Natural killer cell (primary cell): ENCODE data around the gene TBCD. TPM values are rescaled to one million over a fixed set of nuclear protein-coding genes. Genes with fewer than 3 reads are reported as not detected.

Experiments
- ATAC-seq, 3 donors: fragments of 150-1000 bp in 2 of 3; fragments of 200-7000 bp in 1 of 3; cut with Tn5 transposase; 1 replicate in 1 of 3; 2 replicates in 2 of 3; pipeline ENCODE4 v1.10.0; 2021; ENCODE audit warnings: mild to moderate bottlenecking in 2 of 3, moderate library complexity in 2 of 3
- DNase-seq, 2 donors: peaks; one replicate each; pipeline versions ENCODE4 v3.0.0 to v3.0.0-alpha.2; 2013 to 2021; ENCODE audit warnings: mixed read lengths in 1 of 2
- H3K27ac ChIP-seq: one replicate; pipeline ENCODE4 v1.5.1; 2013; ENCODE audit warnings: mild to moderate bottlenecking, low read length
- H3K27me3 ChIP-seq: one replicate; pipeline ENCODE4 v1.6.1; 2013; ENCODE audit warnings: low read length; ENCODE audit not compliant: control insufficient read depth, insufficient read depth
- H3K36me3 ChIP-seq: one replicate; pipeline ENCODE4 v1.6.1; 2013; ENCODE audit warnings: low read length; ENCODE audit not compliant: control insufficient read depth, insufficient read depth
- H3K4me1 ChIP-seq: one replicate; pipeline ENCODE4 v1.6.1; 2013; ENCODE audit warnings: low read length; ENCODE audit not compliant: control insufficient read depth, insufficient read depth
- H3K4me3 ChIP-seq: one replicate; pipeline ENCODE4 v1.5.1; 2013; ENCODE audit warnings: low read length
- H3K9me3 ChIP-seq: one replicate; pipeline ENCODE4 v1.6.1; 2013; ENCODE audit warnings: low read length; ENCODE audit not compliant: control insufficient read depth, insufficient read depth
- H3K27ac Mint-ChIP-seq, 2 donors: one replicate each; pipeline ENCODE4 v1.8.0; 2022; ENCODE audit warnings: mild to moderate bottlenecking in 2 of 2, mixed read lengths in 2 of 2, moderate library complexity in 1 of 2
- H3K27me3 Mint-ChIP-seq, 2 donors: one replicate each; pipeline ENCODE4 v1.8.0; 2022; ENCODE audit warnings: low read depth in 2 of 2, mixed read lengths in 2 of 2
- H3K36me3 Mint-ChIP-seq: one replicate; pipeline ENCODE4 v1.8.0; 2022; ENCODE audit warnings: mixed read lengths
- H3K4me1 Mint-ChIP-seq, 2 donors: one replicate each; pipeline ENCODE4 v1.8.0; 2022; ENCODE audit warnings: mixed read lengths in 2 of 2
- H3K4me3 Mint-ChIP-seq: one replicate; pipeline ENCODE4 v1.8.0; 2022; ENCODE audit warnings: mild to moderate bottlenecking, moderate library complexity, mixed read lengths
- H3K9me3 Mint-ChIP-seq, 2 donors: one replicate each; pipeline ENCODE4 v1.8.0; 2022; ENCODE audit warnings: mixed read lengths in 2 of 2
- WGBS: methylation state at CpG from one replicate; pipeline ENCODE4 v1.1.7; 2013; ENCODE audit warnings: missing lambda C conversion rate; ENCODE audit not compliant: insufficient coverage; 5-methylcytosine and 5-hydroxymethylcytosine counted together
- intact Hi-C: fragments of 100-400 bp; cut with micrococcal nuclease; formaldehyde crosslinking; loops from one replicate; pipeline ENCODE4 v1.14.2; 2022
- total RNA-seq, 4 donors: library from RNA; stranded (reverse); fragments of 120-200 nt in 1 of 4; gene quantifications; one replicate each; pipeline versions ENCODE4 v1.2.3 to v1.2.4, GENCODE V29; 2013 to 2022
- TF ChIP-seq, protein P1 (sequence below): fragments of 200-600 bp; IDR thresholded peaks from one replicate; pipeline ENCODE4 v1.8.0; 2022; ENCODE audit warnings: antibody characterized with exemption

Gene TBCD
- total RNA-seq, 3 donors from 2014 or later (not counting 1 experiment from before 2014, with no cell fraction given), result 92.0 to 149 (median 132) TPM

DNA sequence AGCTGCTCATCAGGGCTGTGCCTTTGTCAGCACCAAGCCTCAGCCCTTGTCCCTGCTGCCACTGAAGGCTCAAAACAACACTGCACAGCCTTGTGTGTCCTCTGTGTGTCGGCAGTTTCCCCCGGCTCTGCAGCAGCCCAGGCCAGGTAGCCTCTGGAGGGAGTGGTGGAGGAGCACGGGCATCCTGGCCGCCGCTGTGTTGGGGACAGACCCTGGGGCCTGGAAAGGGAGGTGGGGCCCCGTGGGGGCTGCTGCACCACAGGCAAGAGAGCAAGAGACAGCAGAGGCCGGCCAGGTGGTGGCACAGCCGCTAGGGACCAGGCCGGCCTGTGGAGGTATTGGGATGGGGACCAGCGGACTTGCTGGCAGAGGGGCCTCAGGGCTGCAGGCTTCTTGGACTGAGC lies 184.9 kb downstream of the TBCD start:
- H3K9me3 ChIP-seq, result no peaks in the 10 kb centered on the region
- H3K36me3 ChIP-seq, result peaks cover 34% of the 10 kb centered on the region
- no peaks in the 10 kb centered on the region for H3K4me1 ChIP-seq
- no peaks in the 10 kb centered on the region for H3K27me3 Mint-ChIP-seq
- peaks cover 0 to 4% of the 10 kb centered on the region in 2 donors for H3K4me1 Mint-ChIP-seq
- H3K4me3 ChIP-seq, result no peak overlapping the region
- no peak overlapping the region for H3K27ac ChIP-seq
- DNase-seq, result no peak
- no peaks in the 10 kb centered on the region for H3K27me3 ChIP-seq
- H3K9me3 Mint-ChIP-seq, result no peaks in the 10 kb centered on the region
- intact Hi-C loops, result no loop called here
- no peak overlapping the region for H3K4me3 Mint-ChIP-seq
- TF ChIP-seq, protein P1, sequence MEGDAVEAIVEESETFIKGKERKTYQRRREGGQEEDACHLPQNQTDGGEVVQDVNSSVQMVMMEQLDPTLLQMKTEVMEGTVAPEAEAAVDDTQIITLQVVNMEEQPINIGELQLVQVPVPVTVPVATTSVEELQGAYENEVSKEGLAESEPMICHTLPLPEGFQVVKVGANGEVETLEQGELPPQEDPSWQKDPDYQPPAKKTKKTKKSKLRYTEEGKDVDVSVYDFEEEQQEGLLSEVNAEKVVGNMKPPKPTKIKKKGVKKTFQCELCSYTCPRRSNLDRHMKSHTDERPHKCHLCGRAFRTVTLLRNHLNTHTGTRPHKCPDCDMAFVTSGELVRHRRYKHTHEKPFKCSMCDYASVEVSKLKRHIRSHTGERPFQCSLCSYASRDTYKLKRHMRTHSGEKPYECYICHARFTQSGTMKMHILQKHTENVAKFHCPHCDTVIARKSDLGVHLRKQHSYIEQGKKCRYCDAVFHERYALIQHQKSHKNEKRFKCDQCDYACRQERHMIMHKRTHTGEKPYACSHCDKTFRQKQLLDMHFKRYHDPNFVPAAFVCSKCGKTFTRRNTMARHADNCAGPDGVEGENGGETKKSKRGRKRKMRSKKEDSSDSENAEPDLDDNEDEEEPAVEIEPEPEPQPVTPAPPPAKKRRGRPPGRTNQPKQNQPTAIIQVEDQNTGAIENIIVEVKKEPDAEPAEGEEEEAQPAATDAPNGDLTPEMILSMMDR, result no peak
- WGBS, result 97% methylated on average over 10 of the region's 10 CpGs
- ATAC-seq, result no peak
- no peak overlapping the region for H3K27ac Mint-ChIP-seq
- no peaks in the 10 kb centered on the region for H3K36me3 Mint-ChIP-seq

DNA sequence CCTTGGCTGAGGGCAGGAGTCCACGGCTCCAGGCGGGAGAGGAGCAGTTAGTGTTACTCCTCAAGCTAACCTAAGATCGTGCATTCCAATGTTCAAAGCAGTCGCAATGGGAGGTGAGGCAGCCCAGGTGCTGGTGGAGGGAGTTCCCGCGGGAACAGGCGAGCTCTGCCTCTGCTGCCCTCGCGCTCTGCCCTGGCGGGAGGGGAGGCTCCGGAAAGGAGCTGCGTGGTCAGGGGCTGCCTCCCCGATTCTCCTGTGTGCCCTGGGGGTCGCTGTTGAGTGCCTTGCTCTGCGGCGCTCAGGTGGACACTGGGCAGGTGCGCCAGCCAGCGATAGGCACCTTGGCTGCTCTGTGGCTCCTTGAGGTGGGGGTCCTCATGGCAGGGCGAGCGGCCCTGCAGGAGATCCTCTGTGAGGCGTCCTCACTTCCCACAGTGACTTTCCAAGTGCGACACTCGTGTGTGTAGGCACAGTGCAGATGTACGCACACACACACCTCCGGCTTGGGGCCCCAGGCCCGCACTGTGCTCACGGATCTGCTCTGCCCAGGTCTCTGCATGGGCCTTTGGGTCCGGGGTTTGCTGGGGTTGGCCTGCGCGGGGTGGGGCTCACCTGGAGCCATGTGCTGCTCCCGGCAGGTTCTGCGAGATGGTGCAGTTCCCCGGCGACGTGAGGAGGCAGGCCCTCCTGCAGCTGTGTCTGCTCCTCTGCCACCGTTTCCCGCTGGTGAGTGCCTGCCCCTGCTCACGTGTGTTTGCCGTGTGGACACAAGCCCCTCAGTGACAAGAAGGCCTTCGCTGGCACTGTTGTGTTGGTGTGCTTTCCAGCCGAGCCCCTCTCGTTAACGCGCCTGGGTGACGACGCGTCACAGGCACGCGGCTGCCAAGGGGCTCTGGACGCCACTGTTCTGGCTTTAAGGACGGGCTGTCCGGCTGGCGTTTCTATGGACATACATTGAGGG lies 185.8 kb downstream of the TBCD start:
- Histone ChIP-seq H3K4me3 (no peak overlapping the region), H3K27me3 (no peaks in the 10 kb centered on the region), H3K4me1 (no peaks in the 10 kb centered on the region), H3K27ac (no peak overlapping the region), H3K9me3 (no peaks in the 10 kb centered on the region), H3K36me3 (peaks cover 42% of the 10 kb centered on the region)
- TF ChIP-seq, protein P1, result no peak
- intact Hi-C loops, result no loop called here
- DNase-seq (no peak), ATAC-seq (no peak)
- Mint-ChIP-seq H3K27ac (no peak overlapping the region), H3K4me1 (no peaks in the 10 kb centered on the region), H3K36me3 (no peaks in the 10 kb centered on the region), H3K4me3 (no peak overlapping the region), H3K9me3 (no peaks in the 10 kb centered on the region), H3K27me3 (no peaks in the 10 kb centered on the region)
- 98% methylated on average over 53 of the region's 53 CpGs for WGBS

- intact Hi-C loops, result no loop called here
- TF ChIP-seq, protein P1, result no peak
- no peaks in the 10 kb centered on the region for H3K36me3 Mint-ChIP-seq
- no peak for ATAC-seq
- Histone ChIP-seq H3K9me3 (no peaks in the 10 kb centered on the region), H3K36me3 (peaks cover 46% of the 10 kb centered on the region), H3K4me3 (no peak overlapping the region), H3K27me3 (no peaks in the 10 kb centered on the region), H3K4me1 (no peaks in the 10 kb centered on the region), H3K27ac (no peak overlapping the region)
- no peaks in the 10 kb centered on the region for H3K9me3 Mint-ChIP-seq
- H3K27ac Mint-ChIP-seq, result no peak overlapping the region
- no peaks in the 10 kb centered on the region for H3K27me3 Mint-ChIP-seq
- WGBS, result 98% methylated on average over 8 of the region's 8 CpGs
- no peak for DNase-seq
- no peak overlapping the region for H3K4me3 Mint-ChIP-seq
- no peaks in the 10 kb centered on the region for H3K4me1 Mint-ChIP-seq
Measured at GRCh38 chr17:82938486-82938872, 186.6 kb downstream of the TBCD start.
